OCI-LY3 (cell line): ENCODE measurements around the gene PANK4.

ENCODE experiments used
- CTCF ChIP-seq: fragments of 200-600, 300-600 bp; sonication (generic); IDR thresholded peaks from 2 replicates; pipeline ENCODE4 v1.5.1; 2014; ENCODE audit warnings: antibody characterized with exemption, low read length, low read depth
- EZH2phosphoT487 ChIP-seq: fragments of 200-600 bp; shearing (Covaris generic); IDR thresholded peaks from 2 replicates; pipeline ENCODE4 v1.6.1; 2018; ENCODE audit warnings: antibody characterized with exemption, mixed run types, low read depth

- TF ChIP-seq EZH2phosphoT487 (no peak), CTCF (no peak)
These were observed 43.8 kb downstream of the PANK4 start for GRCh38 chr1:2482588-2482987.
